Measurements from ENCODE around the gene MTR.

The MTR gene

GRCh38 chr1:236869911-236870310, 74.8 kb downstream of the MTR start:
- Histone ChIP-seq H3K9ac (ENCODE audit: low read length) (no peak overlapping the region), H3K9me3 (ENCODE audit: low read length) (no peaks in the 10 kb centered on the region), H4K20me1 (ENCODE audit: insufficient read depth, low read length) (no peaks in the 10 kb centered on the region), H3F3A (ENCODE audit: insufficient read depth, low read length) (peaks cover 4% of the 10 kb centered on the region; the same call in 1 of the 2 replicates), H3K9me2 (ENCODE audit: low read depth, low read length) (no peaks in the 10 kb centered on the region), H3K4me1 (ENCODE audit: insufficient read depth, low read length, severe bottlenecking) (no peaks in the 10 kb centered on the region), H3K27ac (ENCODE audit: low read depth, low read length, poor library complexity, severe bottlenecking) (no peak overlapping the region), H2AFZ (ENCODE audit: low read length) (no peak overlapping the region), H3K4me3 (ENCODE audit: low read depth, low read length, poor library complexity, severe bottlenecking) (no peak overlapping the region), H3K4me2 (ENCODE audit: low read length) (no peak overlapping the region), H3K79me2 (ENCODE audit: insufficient read depth, low read length) (no peaks in the 10 kb centered on the region), H3K36me3 (ENCODE audit: insufficient read depth, low read length) (peaks cover 75% of the 10 kb centered on the region; the same call in 1 of the 2 replicates), H3K27me3 (ENCODE audit: insufficient read depth, low read length) (no peaks in the 10 kb centered on the region)
- TF ChIP-seq, protein P1, sequence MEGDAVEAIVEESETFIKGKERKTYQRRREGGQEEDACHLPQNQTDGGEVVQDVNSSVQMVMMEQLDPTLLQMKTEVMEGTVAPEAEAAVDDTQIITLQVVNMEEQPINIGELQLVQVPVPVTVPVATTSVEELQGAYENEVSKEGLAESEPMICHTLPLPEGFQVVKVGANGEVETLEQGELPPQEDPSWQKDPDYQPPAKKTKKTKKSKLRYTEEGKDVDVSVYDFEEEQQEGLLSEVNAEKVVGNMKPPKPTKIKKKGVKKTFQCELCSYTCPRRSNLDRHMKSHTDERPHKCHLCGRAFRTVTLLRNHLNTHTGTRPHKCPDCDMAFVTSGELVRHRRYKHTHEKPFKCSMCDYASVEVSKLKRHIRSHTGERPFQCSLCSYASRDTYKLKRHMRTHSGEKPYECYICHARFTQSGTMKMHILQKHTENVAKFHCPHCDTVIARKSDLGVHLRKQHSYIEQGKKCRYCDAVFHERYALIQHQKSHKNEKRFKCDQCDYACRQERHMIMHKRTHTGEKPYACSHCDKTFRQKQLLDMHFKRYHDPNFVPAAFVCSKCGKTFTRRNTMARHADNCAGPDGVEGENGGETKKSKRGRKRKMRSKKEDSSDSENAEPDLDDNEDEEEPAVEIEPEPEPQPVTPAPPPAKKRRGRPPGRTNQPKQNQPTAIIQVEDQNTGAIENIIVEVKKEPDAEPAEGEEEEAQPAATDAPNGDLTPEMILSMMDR (IDR thresholded peaks at IDR 0.05; ENCODE audit: low read length): no peak
- no peak for TF ChIP-seq EZH2 (IDR thresholded peaks at IDR 0.05; ENCODE audit: borderline replicate concordance, low read length)

DNA sequence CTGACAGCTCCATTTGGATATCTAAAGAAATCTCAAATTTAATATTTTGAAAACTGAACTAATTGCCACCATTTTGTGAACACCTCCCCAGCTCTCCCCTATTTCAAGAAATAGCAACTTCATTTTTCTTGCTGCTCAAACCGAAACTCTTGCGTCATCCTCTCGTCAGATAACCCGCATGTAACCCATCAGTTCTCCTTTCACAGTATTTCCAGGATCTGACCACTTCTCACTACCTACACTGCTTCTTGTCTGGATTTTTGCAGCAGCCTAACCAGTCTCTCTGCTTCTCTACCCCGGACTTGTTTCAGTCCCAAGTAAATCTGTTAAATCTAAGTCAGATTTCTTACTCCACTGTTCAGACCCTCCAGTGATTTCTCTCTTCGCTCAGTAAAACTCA, 75.6 kb downstream of the MTR start:
- H4K20me1 ChIP-seq (ENCODE audit: insufficient read depth, low read length): no peaks in the 10 kb centered on the region
- TF ChIP-seq, protein P1 (IDR thresholded peaks at IDR 0.05; ENCODE audit: low read length): no peak
- no peak for TF ChIP-seq EZH2 (IDR thresholded peaks at IDR 0.05; ENCODE audit: borderline replicate concordance, low read length)
- no peak overlapping the region for H3K4me2 ChIP-seq (ENCODE audit: low read length)
- H3K27ac ChIP-seq (ENCODE audit: low read depth, low read length, poor library complexity, severe bottlenecking): no peak overlapping the region
- no peak overlapping the region for H3K4me3 ChIP-seq (ENCODE audit: low read depth, low read length, poor library complexity, severe bottlenecking)
- no peaks in the 10 kb centered on the region for H3K9me2 ChIP-seq (ENCODE audit: low read depth, low read length)
- no peak overlapping the region for H2AFZ ChIP-seq (ENCODE audit: low read length)
- peaks cover 74% of the 10 kb centered on the region; the same call in 1 of the 2 replicates for H3K36me3 ChIP-seq (ENCODE audit: insufficient read depth, low read length)
- no peak overlapping the region for H3K9ac ChIP-seq (ENCODE audit: low read length)
- H3K9me3 ChIP-seq (ENCODE audit: low read length): no peaks in the 10 kb centered on the region
- no peaks in the 10 kb centered on the region for H3K4me1 ChIP-seq (ENCODE audit: insufficient read depth, low read length, severe bottlenecking)
- peaks cover 4% of the 10 kb centered on the region; the same call in 1 of the 2 replicates for H3F3A ChIP-seq (ENCODE audit: insufficient read depth, low read length)
- no peaks in the 10 kb centered on the region for H3K27me3 ChIP-seq (ENCODE audit: insufficient read depth, low read length)
- H3K79me2 ChIP-seq (ENCODE audit: insufficient read depth, low read length): no peaks in the 10 kb centered on the region

GRCh38 chr1:236872075-236872666, 77.1 kb downstream of the MTR start:
- H3F3A ChIP-seq (ENCODE audit: insufficient read depth, low read length): peaks cover 4% of the 10 kb centered on the region; the same call in 1 of the 2 replicates
- no peak overlapping the region for H2AFZ ChIP-seq (ENCODE audit: low read length)
- no peak for TF ChIP-seq EZH2 (IDR thresholded peaks at IDR 0.05; ENCODE audit: borderline replicate concordance, low read length)
- TF ChIP-seq, protein P1 (IDR thresholded peaks at IDR 0.05; ENCODE audit: low read length): no peak
- H3K4me1 ChIP-seq (ENCODE audit: insufficient read depth, low read length, severe bottlenecking): no peaks in the 10 kb centered on the region
- peaks cover 69% of the 10 kb centered on the region for H3K36me3 ChIP-seq (ENCODE audit: insufficient read depth, low read length)
- H3K9me2 ChIP-seq (ENCODE audit: low read depth, low read length): no peaks in the 10 kb centered on the region
- H3K27ac ChIP-seq (ENCODE audit: low read depth, low read length, poor library complexity, severe bottlenecking): no peak overlapping the region
- H3K79me2 ChIP-seq (ENCODE audit: insufficient read depth, low read length): no peaks in the 10 kb centered on the region
- no peak overlapping the region for H3K4me3 ChIP-seq (ENCODE audit: low read depth, low read length, poor library complexity, severe bottlenecking)
- H3K27me3 ChIP-seq (ENCODE audit: insufficient read depth, low read length): no peaks in the 10 kb centered on the region
- H3K9me3 ChIP-seq (ENCODE audit: low read length): no peaks in the 10 kb centered on the region
- H3K4me2 ChIP-seq (ENCODE audit: low read length): no peak overlapping the region
- H4K20me1 ChIP-seq (ENCODE audit: insufficient read depth, low read length): no peaks in the 10 kb centered on the region
- H3K9ac ChIP-seq (ENCODE audit: low read length): no peak overlapping the region
